ENCODE data around the gene METTL8.
A peak's percentile ranks its signal among the peaks of the same experiment; 100 is the strongest.
"Not testable (repeated sequence)": the region's sequence is repeated elsewhere in the genome, so short reads cannot be mapped to it uniquely, and the experiment has no call there.

METTL8 gene

DNA sequence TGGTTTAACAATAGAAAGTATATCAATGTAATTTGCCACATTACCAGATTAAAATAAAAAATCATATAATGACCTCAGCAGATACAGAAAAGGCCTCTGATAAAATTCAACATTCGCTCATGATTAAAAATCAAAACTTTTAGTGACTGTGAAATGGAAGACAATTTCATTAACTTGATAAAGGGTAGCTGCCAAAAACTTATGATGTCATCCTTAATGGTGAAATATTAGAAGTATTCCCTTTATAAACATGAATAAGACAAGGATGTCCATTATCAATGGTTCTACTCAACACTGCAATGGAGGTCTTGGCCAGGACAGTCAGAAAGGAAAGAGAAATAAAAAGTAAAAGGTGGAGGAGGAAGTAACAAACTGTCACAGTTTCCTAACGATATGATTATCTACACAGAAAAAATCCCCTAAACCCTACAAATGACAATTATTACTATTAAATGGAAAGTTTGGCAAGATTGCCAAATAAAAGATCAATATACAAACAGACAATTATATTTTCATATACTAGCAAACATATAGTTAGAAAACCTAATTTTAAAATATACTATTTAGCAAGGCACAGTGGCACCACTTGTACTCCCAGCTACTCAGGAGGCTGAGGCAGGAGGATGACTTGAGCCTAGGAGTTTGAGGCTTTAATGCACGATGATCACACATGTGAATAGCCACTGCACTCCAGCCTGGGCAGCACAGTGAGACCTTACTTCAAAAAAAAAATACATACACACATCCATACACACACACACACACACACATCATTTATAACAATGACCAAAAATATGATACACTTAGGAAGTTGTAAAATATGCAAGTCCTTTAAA, 12.8 kb downstream of the METTL8 start:
- no peaks in the 10 kb centered on the region for H3K9me3 ChIP-seq (replicated peaks; ENCODE audit: insufficient read depth, low read length)
- no peak overlapping the region for H3K4me2 ChIP-seq (ENCODE audit: low read depth, low read length)
- no peaks in the 10 kb centered on the region for H3K9me2 ChIP-seq (replicated peaks; ENCODE audit: insufficient read depth, low read length)
- H3K27me3 ChIP-seq (replicated peaks; ENCODE audit: insufficient read depth, low read length) = no peaks in the 10 kb centered on the region
- H3K9ac ChIP-seq (ENCODE audit: low read length) = no peak overlapping the region
- no peaks in the 10 kb centered on the region for H3K79me2 ChIP-seq (ENCODE audit: low read length)
- H3K4me1 ChIP-seq (ENCODE audit: low read length) = no peaks in the 10 kb centered on the region
- H2AFZ ChIP-seq (ENCODE audit: low read length) = no peak overlapping the region
- H3K27ac ChIP-seq (ENCODE audit: low read length) = no peak overlapping the region
- H3K4me3 ChIP-seq (ENCODE audit: low read length) = no peak overlapping the region
- H4K20me1 ChIP-seq (ENCODE audit: insufficient read depth, low read length) = no peaks in the 10 kb centered on the region
- no peaks in the 10 kb centered on the region for H3K36me3 ChIP-seq (replicated peaks; ENCODE audit: insufficient read depth, low read length)
- TF ChIP-seq, protein P1, sequence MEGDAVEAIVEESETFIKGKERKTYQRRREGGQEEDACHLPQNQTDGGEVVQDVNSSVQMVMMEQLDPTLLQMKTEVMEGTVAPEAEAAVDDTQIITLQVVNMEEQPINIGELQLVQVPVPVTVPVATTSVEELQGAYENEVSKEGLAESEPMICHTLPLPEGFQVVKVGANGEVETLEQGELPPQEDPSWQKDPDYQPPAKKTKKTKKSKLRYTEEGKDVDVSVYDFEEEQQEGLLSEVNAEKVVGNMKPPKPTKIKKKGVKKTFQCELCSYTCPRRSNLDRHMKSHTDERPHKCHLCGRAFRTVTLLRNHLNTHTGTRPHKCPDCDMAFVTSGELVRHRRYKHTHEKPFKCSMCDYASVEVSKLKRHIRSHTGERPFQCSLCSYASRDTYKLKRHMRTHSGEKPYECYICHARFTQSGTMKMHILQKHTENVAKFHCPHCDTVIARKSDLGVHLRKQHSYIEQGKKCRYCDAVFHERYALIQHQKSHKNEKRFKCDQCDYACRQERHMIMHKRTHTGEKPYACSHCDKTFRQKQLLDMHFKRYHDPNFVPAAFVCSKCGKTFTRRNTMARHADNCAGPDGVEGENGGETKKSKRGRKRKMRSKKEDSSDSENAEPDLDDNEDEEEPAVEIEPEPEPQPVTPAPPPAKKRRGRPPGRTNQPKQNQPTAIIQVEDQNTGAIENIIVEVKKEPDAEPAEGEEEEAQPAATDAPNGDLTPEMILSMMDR (IDR thresholded peaks at IDR 0.05; ENCODE audit: low read length) = no peak
- no peak for TF ChIP-seq EZH2 (optimal IDR thresholded peaks at IDR 0.05; ENCODE audit: low read depth, low read length)
- no peak for TF ChIP-seq EZH2phosphoT487 (IDR thresholded peaks at IDR 0.05; ENCODE audit: low read length)
- no peaks in the 10 kb centered on the region for H3F3A ChIP-seq (ENCODE audit: insufficient read depth, low read length)
- DNase-seq = no peak

DNA sequence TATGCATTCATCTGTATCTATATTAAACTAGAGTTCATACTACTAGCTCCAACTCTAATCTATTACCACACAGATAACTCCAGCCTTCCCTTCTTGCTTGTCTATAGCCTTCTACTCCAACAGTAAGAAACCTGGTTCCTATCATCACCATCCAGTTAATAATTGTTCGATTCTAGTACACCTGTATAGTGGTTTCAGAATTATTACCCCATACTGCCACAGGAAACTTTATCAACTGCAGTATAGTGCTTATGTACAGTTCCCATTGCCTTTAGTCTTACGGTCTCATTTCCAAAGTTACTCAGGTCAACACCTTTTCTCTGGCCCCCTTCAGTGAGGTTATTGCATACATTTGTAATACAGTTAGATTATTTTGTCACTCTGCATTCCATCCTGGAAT, 14.5 kb downstream of the METTL8 start:
- Histone ChIP-seq H3K4me3 (ENCODE audit: low read length) (no peak overlapping the region), H3K4me1 (ENCODE audit: low read length) (0 out of 2 replicates have a peak, but pooled peaks cover 3% of the 10 kb centered on the region), H2AFZ (ENCODE audit: low read length) (no peak overlapping the region), H4K20me1 (ENCODE audit: insufficient read depth, low read length) (no peaks in the 10 kb centered on the region), H3K9me2 (replicated peaks; ENCODE audit: insufficient read depth, low read length) (no peaks in the 10 kb centered on the region), H3K27ac (ENCODE audit: low read length) (no peak overlapping the region), H3K79me2 (ENCODE audit: low read length) (no peaks in the 10 kb centered on the region), H3F3A (ENCODE audit: insufficient read depth, low read length) (no peaks in the 10 kb centered on the region), H3K9ac (ENCODE audit: low read length) (no peak overlapping the region), H3K9me3 (replicated peaks; ENCODE audit: insufficient read depth, low read length) (no peaks in the 10 kb centered on the region), H3K4me2 (ENCODE audit: low read depth, low read length) (no peak overlapping the region), H3K36me3 (replicated peaks; ENCODE audit: insufficient read depth, low read length) (no peaks in the 10 kb centered on the region), H3K27me3 (replicated peaks; ENCODE audit: insufficient read depth, low read length) (no peaks in the 10 kb centered on the region)
- DNase-seq = no peak
- no peak for TF ChIP-seq EZH2phosphoT487 (IDR thresholded peaks at IDR 0.05; ENCODE audit: low read length)
- TF ChIP-seq, protein P1 (IDR thresholded peaks at IDR 0.05; ENCODE audit: low read length) = no peak
- TF ChIP-seq EZH2 (optimal IDR thresholded peaks at IDR 0.05; ENCODE audit: low read depth, low read length) = no peak

DNA sequence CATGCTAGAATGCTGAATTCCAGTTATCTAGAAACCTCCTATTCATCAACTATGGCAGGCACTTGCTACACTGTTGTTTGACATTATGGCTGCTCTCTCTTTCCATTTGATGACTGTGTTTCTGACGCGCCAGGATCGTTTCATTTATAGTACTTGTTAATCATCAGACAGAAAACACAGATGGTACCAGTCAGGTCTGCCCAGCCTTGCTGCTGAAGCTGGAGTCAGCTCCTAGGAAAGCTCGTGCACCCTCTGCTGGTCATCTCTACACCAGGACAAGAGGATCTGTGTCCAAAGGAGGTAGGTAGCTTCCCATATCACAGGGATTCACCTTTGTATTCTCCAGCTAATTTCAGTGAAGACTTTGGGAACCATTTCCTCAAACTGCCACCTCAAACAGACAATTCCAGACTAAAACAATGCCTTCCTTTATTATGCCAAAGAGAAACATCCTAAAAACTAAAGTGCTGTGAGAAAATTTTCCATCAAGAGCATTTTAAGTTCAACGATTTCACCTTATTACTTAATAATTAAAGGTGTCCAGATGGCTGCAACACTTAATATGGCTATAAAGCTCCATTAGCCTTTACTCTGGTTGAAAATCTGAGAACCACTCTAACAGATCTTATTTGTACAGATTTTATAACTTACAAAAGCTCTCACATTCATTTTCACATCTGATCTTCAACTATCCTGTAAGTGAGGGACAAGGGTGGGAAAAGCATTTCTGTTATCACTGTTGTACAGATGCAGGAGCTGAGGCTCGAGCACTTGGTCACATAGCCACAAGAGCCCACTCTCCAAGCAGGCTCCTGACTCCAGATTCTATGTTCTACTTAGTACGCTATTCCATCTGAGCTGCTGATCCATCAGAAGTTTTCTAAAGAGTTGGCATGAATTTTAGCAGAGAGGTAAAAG, 17.5 kb downstream of the METTL8 start:
- H3K27me3 ChIP-seq (replicated peaks; ENCODE audit: insufficient read depth, low read length) = no peaks in the 10 kb centered on the region
- peak overlapping the region; percentile 14; the same call in 1 of the 2 replicates for H2AFZ ChIP-seq (ENCODE audit: low read length)
- H3K9me2 ChIP-seq (replicated peaks; ENCODE audit: insufficient read depth, low read length) = no peaks in the 10 kb centered on the region
- H3K4me1 ChIP-seq (ENCODE audit: low read length) = peaks cover 10% of the 10 kb centered on the region; the same call in 1 of the 2 replicates
- H3F3A ChIP-seq (ENCODE audit: insufficient read depth, low read length) = no peaks in the 10 kb centered on the region
- H3K4me2 ChIP-seq (ENCODE audit: low read depth, low read length) = peak overlapping the region; percentile 26
- H4K20me1 ChIP-seq (ENCODE audit: insufficient read depth, low read length) = no peaks in the 10 kb centered on the region
- TF ChIP-seq, protein P1 (IDR thresholded peaks at IDR 0.05; ENCODE audit: low read length) = peak; percentile 95
- no peak for TF ChIP-seq EZH2 (optimal IDR thresholded peaks at IDR 0.05; ENCODE audit: low read depth, low read length)
- no peaks in the 10 kb centered on the region for H3K9me3 ChIP-seq (replicated peaks; ENCODE audit: insufficient read depth, low read length)
- H3K4me3 ChIP-seq (ENCODE audit: low read length) = no peak overlapping the region
- peak overlapping the region; percentile 30; the same call in 1 of the 2 replicates for H3K27ac ChIP-seq (ENCODE audit: low read length)
- no peak overlapping the region for H3K9ac ChIP-seq (ENCODE audit: low read length)
- no peaks in the 10 kb centered on the region for H3K36me3 ChIP-seq (replicated peaks; ENCODE audit: insufficient read depth, low read length)
- peak; percentile 86 for DNase-seq
- H3K79me2 ChIP-seq (ENCODE audit: low read length) = no peaks in the 10 kb centered on the region

DNA sequence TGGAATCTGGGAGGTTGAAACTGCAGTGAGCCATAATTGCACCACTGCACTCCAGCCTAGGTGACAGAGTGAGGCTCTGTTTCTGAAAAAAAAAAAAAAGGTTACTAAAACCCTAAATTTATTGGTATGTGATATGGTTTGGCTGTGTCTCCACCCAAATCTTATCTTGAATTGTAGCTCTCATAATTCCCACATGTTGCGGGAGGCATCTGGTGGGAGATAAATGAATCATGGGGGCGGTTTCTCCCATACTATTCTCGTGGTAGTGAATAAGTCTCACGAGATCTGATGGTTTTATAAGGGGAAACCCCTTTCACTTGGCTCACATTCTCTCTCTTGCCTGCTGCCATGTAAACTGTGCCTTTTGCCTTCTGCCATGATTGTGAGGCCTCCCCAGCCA, 19.1 kb downstream of the METTL8 start:
- not testable (repeated sequence) for H3K27ac ChIP-seq (ENCODE audit: low read length); H3K36me3 ChIP-seq (replicated peaks; ENCODE audit: insufficient read depth, low read length)

More for the DNA sequence above, 19.1 kb downstream of the METTL8 start:
- H4K20me1 ChIP-seq (ENCODE audit: insufficient read depth, low read length); H3K9me3 ChIP-seq (replicated peaks; ENCODE audit: insufficient read depth, low read length); H3F3A ChIP-seq (ENCODE audit: insufficient read depth, low read length); H3K79me2 ChIP-seq (ENCODE audit: low read length); H3K4me2 ChIP-seq (ENCODE audit: low read depth, low read length); DNase-seq; H3K4me3 ChIP-seq (ENCODE audit: low read length); H2AFZ ChIP-seq (ENCODE audit: low read length); H3K27me3 ChIP-seq (replicated peaks; ENCODE audit: insufficient read depth, low read length); H3K4me1 ChIP-seq (ENCODE audit: low read length); H3K9me2 ChIP-seq (replicated peaks; ENCODE audit: insufficient read depth, low read length); H3K9ac ChIP-seq (ENCODE audit: low read length): not testable (repeated sequence)

Data from MM.1S (cell line).